ENCODE data around the gene NADK2. TPM values are rescaled to one million over a fixed set of nuclear protein-coding genes. Genes with fewer than 3 reads are reported as not detected.

NADK2 gene
- total RNA-seq, 1 experiment from 2014 or later, result 12.2 TPM

DNA sequence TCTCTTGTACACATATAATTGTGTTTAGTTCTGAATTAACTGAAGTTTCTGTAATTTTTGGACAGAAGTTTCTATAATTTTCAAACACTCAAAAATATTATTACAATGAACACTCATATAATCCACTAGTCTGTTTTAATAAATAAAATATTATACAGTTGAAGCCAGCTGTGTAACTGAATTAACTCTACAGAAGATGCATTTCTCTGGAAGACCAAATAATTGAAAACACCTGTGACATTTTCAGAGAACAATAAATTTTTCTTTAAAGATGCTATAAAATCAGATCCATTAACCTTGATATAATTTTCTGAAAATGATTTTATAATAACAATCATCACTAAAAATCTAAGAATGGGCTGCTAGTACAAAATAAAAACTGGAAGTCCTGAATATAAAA is 14.7 kb downstream of the NADK2 start:
- no peaks in the 10 kb centered on the region for H3K27me3 ChIP-seq (ENCODE audit: insufficient read depth, low read length)
- no peak overlapping the region for H2BK15ac ChIP-seq (ENCODE audit: low read depth, low read length)
- H2BK120ac ChIP-seq (ENCODE audit: low read depth, low read length, poor library complexity, severe bottlenecking), result no peak overlapping the region
- H3K23me2 ChIP-seq (ENCODE audit: insufficient read length, low read depth, low read length, poor library complexity, severe bottlenecking), result no peaks in the 10 kb centered on the region
- H2AFZ ChIP-seq (ENCODE audit: low read length), result no peak overlapping the region
- H4K5ac ChIP-seq (ENCODE audit: insufficient read length, low read depth, low read length), result no peak overlapping the region
- no peak overlapping the region for H3K18ac ChIP-seq (ENCODE audit: insufficient read length, low read depth, low read length)
- H4K91ac ChIP-seq (ENCODE audit: insufficient read length, low read depth, low read length), result no peak overlapping the region
- no peaks in the 10 kb centered on the region for H3K9me3 Mint-ChIP-seq
- H3K79me2 ChIP-seq (ENCODE audit: insufficient read depth, low read length), result no peaks in the 10 kb centered on the region
- H2BK5ac ChIP-seq (ENCODE audit: insufficient read length, low read length), result no peak overlapping the region
- H3K27me3 Mint-ChIP-seq (ENCODE audit: low read depth), result no peaks in the 10 kb centered on the region
- no peak overlapping the region for H3K27ac ChIP-seq (ENCODE audit: insufficient read length, low read depth, low read length)
- no peak overlapping the region for H3K9ac ChIP-seq (ENCODE audit: extremely low read depth, insufficient read length, low read length)
- no peaks in the 10 kb centered on the region for H3K9me3 ChIP-seq (ENCODE audit: control insufficient read depth, low read depth, low read length)
- peaks cover 6 to 9% of the 10 kb centered on the region in 2 experiments for H3K4me1 Mint-ChIP-seq
- no peak overlapping the region for H4K8ac ChIP-seq (replicated peaks; ENCODE audit: insufficient read length, low read depth, low read length)
- H3K36me3 Mint-ChIP-seq (ENCODE audit: insufficient read depth in 1 of 3, low read depth in 3 of 3), result no peaks in the 10 kb centered on the region; a peak in 1 of 7 replicates
- H3K79me1 ChIP-seq (ENCODE audit: insufficient read depth, low read depth, low read length, poor library complexity, severe bottlenecking), result no peaks in the 10 kb centered on the region
- H2BK20ac ChIP-seq (ENCODE audit: low read depth, low read length, poor library complexity, severe bottlenecking), result no peak overlapping the region
- no peak overlapping the region for H3K4me3 Mint-ChIP-seq
- H3K4ac ChIP-seq (ENCODE audit: low read depth, low read length), result no peak overlapping the region
- H3K4me1 ChIP-seq (ENCODE audit: insufficient read depth, low read length), result no peaks in the 10 kb centered on the region
- no peak overlapping the region for H3K4me2 ChIP-seq (ENCODE audit: insufficient read depth, insufficient read length, low read length)
- H3K23ac ChIP-seq (ENCODE audit: insufficient read length, low read depth, low read length), result no peak overlapping the region
- H3K14ac ChIP-seq (ENCODE audit: insufficient read depth, low read length), result no peak overlapping the region
- TF ChIP-seq CTCF (conservative IDR thresholded peaks at IDR 0.05), result no peak
- no peak overlapping the region for H2AK5ac ChIP-seq (ENCODE audit: insufficient read length, low read length)
- H3K27ac Mint-ChIP-seq, result no peak overlapping the region
- H3T11ph ChIP-seq (ENCODE audit: low read length), result no peak overlapping the region
- no peak overlapping the region for H3K56ac ChIP-seq (ENCODE audit: insufficient read length, low read depth, low read length)
- H2BK12ac ChIP-seq (ENCODE audit: insufficient read length, low read depth, low read length), result no peak overlapping the region
- DNase-seq, result no peak
- no peaks in the 10 kb centered on the region for H4K20me1 ChIP-seq (ENCODE audit: control insufficient read depth, insufficient read depth, insufficient read length)
